ENCODE measurements around the gene MICU1. TPM values are rescaled to one million over a fixed set of nuclear protein-coding genes. Genes with fewer than 3 reads are reported as not detected.

MICU1 gene
- total RNA-seq, 4 donors from 2014 or later: 14.6 to 22.2 (median 20.1) TPM

DNA sequence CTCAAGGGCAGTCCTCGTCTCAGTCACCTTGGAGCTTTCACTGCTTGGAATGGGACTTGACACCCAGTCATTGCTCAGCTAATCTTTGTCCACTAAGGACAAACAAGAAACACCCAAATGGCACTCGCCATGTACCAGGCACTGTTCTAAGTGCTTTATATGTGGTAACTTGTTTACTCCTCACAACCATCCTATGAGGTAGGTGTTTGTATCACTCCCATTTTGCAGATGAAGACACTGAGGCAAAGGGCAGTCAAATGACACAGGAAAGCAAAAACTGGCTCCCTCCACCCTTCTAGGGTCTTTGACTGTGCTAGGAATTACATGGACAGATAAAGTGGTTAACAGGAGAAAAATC, 295.8 kb downstream of the MICU1 start:
- intact Hi-C loops (cut with DNase I): loop anchor here (10.0 kb wide), 1 partner anchor 85 kb away; no protein-coding TSS in a partner anchor
- WGBS, 2 donors: 83 to 85% methylated on average over 2 of the region's 2 CpGs
- peak overlapping the region; percentile 82 to 94 (median 90) for H3K27ac ChIP-seq
- H3K9me3 ChIP-seq: no peaks in the 10 kb centered on the region
- peaks cover 0 to 22% (median 6%) of the 10 kb centered on the region in 3 donors for H3K36me3 ChIP-seq
- TF ChIP-seq, protein P1, sequence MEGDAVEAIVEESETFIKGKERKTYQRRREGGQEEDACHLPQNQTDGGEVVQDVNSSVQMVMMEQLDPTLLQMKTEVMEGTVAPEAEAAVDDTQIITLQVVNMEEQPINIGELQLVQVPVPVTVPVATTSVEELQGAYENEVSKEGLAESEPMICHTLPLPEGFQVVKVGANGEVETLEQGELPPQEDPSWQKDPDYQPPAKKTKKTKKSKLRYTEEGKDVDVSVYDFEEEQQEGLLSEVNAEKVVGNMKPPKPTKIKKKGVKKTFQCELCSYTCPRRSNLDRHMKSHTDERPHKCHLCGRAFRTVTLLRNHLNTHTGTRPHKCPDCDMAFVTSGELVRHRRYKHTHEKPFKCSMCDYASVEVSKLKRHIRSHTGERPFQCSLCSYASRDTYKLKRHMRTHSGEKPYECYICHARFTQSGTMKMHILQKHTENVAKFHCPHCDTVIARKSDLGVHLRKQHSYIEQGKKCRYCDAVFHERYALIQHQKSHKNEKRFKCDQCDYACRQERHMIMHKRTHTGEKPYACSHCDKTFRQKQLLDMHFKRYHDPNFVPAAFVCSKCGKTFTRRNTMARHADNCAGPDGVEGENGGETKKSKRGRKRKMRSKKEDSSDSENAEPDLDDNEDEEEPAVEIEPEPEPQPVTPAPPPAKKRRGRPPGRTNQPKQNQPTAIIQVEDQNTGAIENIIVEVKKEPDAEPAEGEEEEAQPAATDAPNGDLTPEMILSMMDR (IDR thresholded peaks at IDR 0.05): no peak
- TF ChIP-seq POLR2A (IDR thresholded peaks at IDR 0.05): no peak
- no peaks in the 10 kb centered on the region for H3K27me3 ChIP-seq
- H3K4me3 ChIP-seq: no peak overlapping the region
- DNase-seq: no peak
- H3K4me1 ChIP-seq: peaks cover 63 to 93% (median 74%) of the 10 kb centered on the region in 3 donors

DNA sequence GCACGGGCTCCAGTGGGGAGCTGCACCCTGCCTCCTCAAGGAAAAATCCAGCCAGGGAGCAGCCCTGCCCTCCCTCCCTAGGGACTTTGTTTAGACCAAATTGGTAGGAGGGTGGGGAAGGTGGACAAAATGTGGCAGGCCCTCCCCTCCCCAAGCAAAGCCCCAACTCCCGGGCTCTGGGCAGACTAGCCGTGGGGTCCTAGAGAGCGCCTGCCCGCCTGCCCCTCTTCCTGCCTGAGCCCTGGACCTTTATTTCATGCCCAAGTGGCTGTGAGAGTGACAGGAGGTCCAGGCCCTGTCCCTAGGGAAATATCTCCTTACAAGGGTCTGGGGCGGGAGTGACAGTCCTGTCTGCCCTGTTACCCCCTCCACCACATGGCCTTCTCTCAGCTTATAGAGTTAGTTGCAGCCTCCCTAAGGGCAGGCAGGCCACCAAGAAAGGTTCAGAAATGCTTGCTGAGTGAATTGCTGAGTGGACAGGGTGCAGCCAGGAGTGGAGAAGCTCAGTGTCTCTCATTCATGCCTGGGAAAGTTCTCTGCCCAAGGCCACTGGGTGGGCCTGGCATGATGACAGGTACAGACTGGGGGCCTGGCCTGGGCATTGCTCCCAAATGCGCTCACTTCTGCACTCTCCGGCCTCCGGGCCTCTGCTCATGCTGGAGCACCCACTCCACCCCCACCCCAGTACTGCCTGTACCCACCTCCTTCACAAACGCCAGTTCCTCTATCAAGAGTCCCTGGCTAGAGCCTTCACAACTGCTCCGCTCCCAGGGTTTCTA, 296.4 kb downstream of the MICU1 start:
- Histone ChIP-seq H3K36me3 (peaks cover 0 to 16% (median 6%) of the 10 kb centered on the region in 3 donors), H3K27ac (peak overlapping the region; percentile 82 to 94 (median 90)), H3K9me3 (no peaks in the 10 kb centered on the region), H3K27me3 (no peaks in the 10 kb centered on the region), H3K4me1 (peaks cover 59 to 93% (median 74%) of the 10 kb centered on the region in 3 donors), H3K4me3 (no peak overlapping the region)
- no peak for DNase-seq
- intact Hi-C loops (cut with DNase I): loop anchor here (10.0 kb wide), 1 partner anchor 85 kb away; no protein-coding TSS in a partner anchor
- TF ChIP-seq POLR2A (IDR thresholded peaks at IDR 0.05): no peak
- TF ChIP-seq, protein P1 (IDR thresholded peaks at IDR 0.05): no peak
- 78 to 83% methylated on average over 1 to 9 of the region's 11 CpGs for WGBS, 2 donors

DNA sequence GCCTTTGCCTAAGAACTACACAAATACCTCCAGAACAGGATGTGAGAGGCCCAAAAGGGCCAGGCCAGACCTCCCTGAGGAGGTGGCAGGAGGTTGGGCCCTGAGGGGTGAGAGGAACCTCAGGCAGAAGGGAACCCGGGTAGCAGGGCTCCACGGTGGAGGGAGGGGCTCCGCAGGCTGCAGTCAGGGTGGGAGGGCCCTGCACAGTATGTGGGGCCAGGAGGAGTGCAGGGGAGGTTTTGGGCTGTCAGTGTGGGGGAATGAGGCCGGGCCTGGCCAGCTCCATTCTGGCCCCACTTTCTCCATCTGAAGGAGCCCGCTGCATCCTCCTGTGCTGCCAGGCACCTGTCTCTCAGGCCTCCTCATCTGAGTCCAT, 297.1 kb downstream of the MICU1 start:
- H3K9me3 ChIP-seq: no peaks in the 10 kb centered on the region
- peaks cover 57 to 93% (median 75%) of the 10 kb centered on the region in 3 donors for H3K4me1 ChIP-seq
- intact Hi-C loops (cut with DNase I): no loop called here
- no peak overlapping the region for H3K4me3 ChIP-seq
- no peaks in the 10 kb centered on the region for H3K27me3 ChIP-seq
- TF ChIP-seq, protein P1 (IDR thresholded peaks at IDR 0.05): no peak
- TF ChIP-seq POLR2A (IDR thresholded peaks at IDR 0.05): no peak
- DNase-seq: no peak
- peaks cover 0 to 10% (median 5%) of the 10 kb centered on the region in 3 donors for H3K36me3 ChIP-seq
- WGBS, 2 donors: 32 to 73% methylated on average over 2 to 3 of the region's 5 CpGs
- H3K27ac ChIP-seq: peak overlapping the region; percentile 82 to 94 (median 90)

DNA sequence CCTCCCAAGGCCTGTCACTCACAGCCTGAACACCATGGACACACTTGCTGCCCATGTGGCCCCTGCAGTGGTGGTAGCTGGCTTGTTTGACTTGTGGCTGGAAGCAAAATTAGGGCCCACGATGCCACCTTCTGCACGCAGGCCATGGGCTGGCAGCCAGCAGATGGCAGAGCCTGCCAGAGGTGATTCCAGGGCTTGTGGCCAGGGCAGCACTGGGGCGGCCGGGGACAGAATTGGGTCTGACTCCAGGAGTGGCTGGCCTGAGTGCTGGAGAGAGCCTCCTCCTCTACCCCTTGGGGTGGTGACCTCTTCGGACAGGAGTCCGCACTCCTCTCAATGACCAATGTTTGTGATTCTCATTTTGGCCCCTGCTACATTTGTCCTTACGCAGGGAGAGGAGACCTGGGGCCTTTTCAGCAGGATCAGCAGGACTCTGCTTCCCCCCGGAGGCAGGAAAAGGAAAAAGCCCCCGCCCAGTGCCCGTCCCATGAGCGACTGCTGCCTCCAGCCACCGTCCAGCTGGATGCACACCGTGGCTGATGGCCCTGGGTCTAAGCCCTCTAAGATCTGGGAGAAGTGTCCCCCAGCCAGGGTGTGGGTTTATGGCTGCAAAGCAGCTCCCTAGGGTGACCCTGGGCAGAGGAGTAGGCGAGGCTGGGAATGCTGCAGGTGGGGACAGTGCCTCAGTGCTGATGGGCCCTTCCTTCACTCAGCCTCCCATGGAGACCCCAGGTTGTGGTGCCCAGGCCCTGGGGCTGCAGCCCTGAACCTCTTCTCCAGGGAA, 297.6 kb downstream of the MICU1 start:
- intact Hi-C loops (cut with DNase I): no loop called here
- WGBS, 2 donors: 42% methylated on average over 6 of the region's 14 CpGs; no CpG with 5 or more reads in 1 of the 2 donors
- Histone ChIP-seq H3K9me3 (no peaks in the 10 kb centered on the region), H3K4me3 (peak overlapping the region in 1 of 4 donors; percentile 7), H3K36me3 (peaks cover 0 to 4% (median 0%) of the 10 kb centered on the region in 3 donors), H3K27ac (peak overlapping the region; percentile 82 to 94 (median 90)), H3K4me1 (peaks cover 56 to 93% (median 75%) of the 10 kb centered on the region in 3 donors), H3K27me3 (no peaks in the 10 kb centered on the region)
- no peak for TF ChIP-seq POLR2A (IDR thresholded peaks at IDR 0.05)
- TF ChIP-seq, protein P1 (IDR thresholded peaks at IDR 0.05): peak in 5 of 6 experiments; percentile 23 to 56 (median 48)
- DNase-seq: no peak
